HCT116 (cell line): Measurements from ENCODE around the gene TTL. TPM values are rescaled to one million over a fixed set of nuclear protein-coding genes. Genes with fewer than 3 reads are reported as not detected.

Experiments used
- ATAC-seq: fragments of 200-7000 bp; cut with Tn5 transposase; 2 replicates; pipeline ENCODE4 v1.9.1; 2020; ENCODE audit warnings: mild to moderate bottlenecking, moderate library complexity
- BruUV-seq: library from RNA; stranded (reverse); fragments of 400-500 nt; replicated peaks from 2 replicates; lab custom pipeline; 2021; lab: Mats Ljungman, UMichigan
- CTCF ChIA-PET: fragments of 300-600 bp; sonication (Branson Sonifier 250); formaldehyde crosslinking; loops from one replicate; lab custom pipeline; 2021; ENCODE audit warnings: antibody characterized with exemption; lab: Charles Lee
- POLR2A ChIA-PET: fragments of 300-600, 350-600 bp; sonication (Branson Sonifier 250); formaldehyde crosslinking; loops from one replicate; lab custom pipeline; 2021; ENCODE audit warnings: antibody characterized with exemption; lab: Charles Lee
- RAD21 ChIA-PET, 2 experiments: fragments of 300-600 bp; sonication (Branson Sonifier 250); formaldehyde crosslinking; loops; one replicate each; lab custom pipeline; 2023; ENCODE audit warnings: low total read pairs in 2 of 2; ENCODE audit not compliant: uncharacterized antibody in 2 of 2, unreplicated experiment in 2 of 2, low non-redundant PET in 1 of 2; lab: Charles Lee
- DNase-seq: peaks from one replicate; pipeline ENCODE4 v3.0.0-alpha.2; 2010; ENCODE audit warnings: low read depth, low spot score
- H2AFZ ChIP-seq: fragments of 200-600 bp; shearing (Covaris generic), sonication (generic); 2 replicates; pipeline ENCODE4 v1.6.1; 2017; ENCODE audit warnings: low read depth, mixed run types, mixed read lengths, antibody characterized with exemption, low read length; ENCODE audit not compliant: poor library complexity, severe bottlenecking
- H3K27ac ChIP-seq: 2 replicates; pipeline ENCODE4 v1.5.1; 2012; ENCODE audit warnings: low read depth, low read length
- H3K27me3 ChIP-seq: fragments of 200-600 bp; sonication (generic); 2 replicates; pipeline ENCODE4 v1.6.1; 2016; ENCODE audit warnings: mixed run types, low read length, mixed read lengths; ENCODE audit not compliant: insufficient read depth
- H3K36me3 ChIP-seq, 2 experiments: fragments of 200-500 bp in 1 of 2; fragments of 200-600 bp in 1 of 2; sonication (Bioruptor generic) in 1 of 2; sonication (generic) in 1 of 2; 2 replicates each; pipeline versions ENCODE4 v1.5.1 to v1.6.1; 2014 to 2016; ENCODE audit warnings: low read length in 2 of 2, inconsistent platforms in 1 of 2, mixed read lengths in 1 of 2, mixed run types in 1 of 2; ENCODE audit not compliant: insufficient read depth in 2 of 2, control insufficient read depth in 1 of 2
- H3K4me1 ChIP-seq, 2 experiments: fragments of 200-600 bp in 1 of 2; sonication (generic) in 1 of 2; 2 replicates each; pipeline versions ENCODE4 v1.5.1 to v1.6.1; 2012 to 2017; ENCODE audit warnings: low read length in 2 of 2, inconsistent platforms in 1 of 2, mild to moderate bottlenecking in 1 of 2, mixed read lengths in 1 of 2, mixed run types in 1 of 2, moderate library complexity in 1 of 2; ENCODE audit not compliant: insufficient read depth in 2 of 2, control insufficient read depth in 1 of 2
- H3K4me2 ChIP-seq: fragments of 200-600 bp; sonication (generic); 2 replicates; pipeline ENCODE4 v1.6.1; 2017; ENCODE audit warnings: mixed run types, low read length, mixed read lengths
- H3K4me3 ChIP-seq, 2 experiments: fragments of 200-600 bp in 1 of 2; sonication (generic) in 1 of 2; replicated peaks in 1 of 2; 2 replicates each; pipeline ENCODE4 v1.5.1; 2011 to 2016; ENCODE audit warnings: low read length in 2 of 2, control low read depth in 1 of 2, low read depth in 1 of 2, mild to moderate bottlenecking in 1 of 2, mixed read lengths in 1 of 2, mixed run types in 1 of 2
- H3K79me2 ChIP-seq: fragments of 200-600 bp; sonication (generic); 2 replicates; pipeline ENCODE4 v1.6.1; 2017; ENCODE audit warnings: mild to moderate bottlenecking, mixed run types, low read length, moderate library complexity, mixed read lengths; ENCODE audit not compliant: insufficient read depth
- H3K9ac ChIP-seq: fragments of 200-600 bp; sonication (generic); 2 replicates; pipeline ENCODE4 v1.6.1; 2016; ENCODE audit warnings: low read length, mixed read lengths
- H3K9me2 ChIP-seq: fragments of 200-600 bp; sonication (generic), shearing (Covaris generic); 2 replicates; pipeline ENCODE4 v1.6.1; 2017; ENCODE audit warnings: mixed run types, mild to moderate bottlenecking, moderate library complexity; ENCODE audit not compliant: insufficient read depth
- H3K9me3 ChIP-seq, 2 experiments: fragments of 200-500 bp in 1 of 2; fragments of 200-600 bp in 1 of 2; sonication (Bioruptor generic) in 1 of 2; sonication (generic) in 1 of 2; 2 replicates each; pipeline ENCODE4 v1.6.1; 2014 to 2017; ENCODE audit warnings: low read length in 2 of 2, mixed read lengths in 2 of 2, inconsistent platforms in 1 of 2, low read depth in 1 of 2, mild to moderate bottlenecking in 1 of 2, mixed run types in 1 of 2, moderate library complexity in 1 of 2; ENCODE audit not compliant: control insufficient read depth in 1 of 2, insufficient read depth in 1 of 2
- H4K20me1 ChIP-seq: fragments of 200-600 bp; sonication (generic), shearing (Covaris generic); 2 replicates; pipeline ENCODE4 v1.6.1; 2017; ENCODE audit warnings: mixed run types, mild to moderate bottlenecking, moderate library complexity; ENCODE audit not compliant: insufficient read depth
- CEBPB ChIP-seq: IDR thresholded peaks from 2 replicates; pipeline ENCODE4 v1.6.1; 2012; ENCODE audit warnings: low read depth
- EGR1 ChIP-seq: IDR thresholded peaks from 2 replicates; pipeline ENCODE4 v1.6.1; 2012; ENCODE audit warnings: low read depth
- ELF1 ChIP-seq: IDR thresholded peaks from 2 replicates; pipeline ENCODE4 v1.6.1; 2012; ENCODE audit warnings: low read depth, borderline replicate concordance
- EZH2 ChIP-seq: fragments of 200-600 bp; sonication (generic); IDR thresholded peaks from 2 replicates; pipeline ENCODE4 v1.6.1; 2017; ENCODE audit warnings: antibody characterized with exemption, mixed run types
- EZH2phosphoT487 ChIP-seq: fragments of 200-600 bp; IDR thresholded peaks from 2 replicates; pipeline ENCODE4 v1.6.1; 2018; ENCODE audit warnings: antibody characterized with exemption, borderline replicate concordance
- FOSL1 ChIP-seq: IDR thresholded peaks from 2 replicates; pipeline ENCODE4 v1.6.1; 2012; ENCODE audit warnings: low read depth
- JUND ChIP-seq: IDR thresholded peaks from 2 replicates; pipeline ENCODE4 v1.6.1; 2012
- MAX ChIP-seq: IDR thresholded peaks from 2 replicates; pipeline ENCODE4 v1.6.1; 2012
- RAD21 ChIP-seq: IDR thresholded peaks from 2 replicates; pipeline ENCODE4 v1.6.1; 2012; ENCODE audit warnings: low read depth, mild to moderate bottlenecking
- SIN3A ChIP-seq: IDR thresholded peaks from 2 replicates; pipeline ENCODE4 v1.6.1; 2012; ENCODE audit warnings: low read depth
- SP1 ChIP-seq: IDR thresholded peaks from 2 replicates; pipeline ENCODE4 v1.6.1; 2012; ENCODE audit warnings: low read depth
- SRF ChIP-seq: IDR thresholded peaks from 2 replicates; pipeline ENCODE4 v1.6.1; 2012; ENCODE audit warnings: low read depth
- TCF7L2 ChIP-seq: IDR thresholded peaks from 2 replicates; pipeline ENCODE4 v1.7.0; 2011; ENCODE audit warnings: borderline replicate concordance, inconsistent platforms; ENCODE audit not compliant: insufficient read depth, insufficient read length; ENCODE audit errors: extremely low read depth
- YY1 ChIP-seq: IDR thresholded peaks from 2 replicates; pipeline ENCODE4 v1.6.1; 2011; ENCODE audit warnings: low read length, low read depth, moderate library complexity, mild to moderate bottlenecking; ENCODE audit not compliant: insufficient replicate concordance; ENCODE audit errors: extremely low read depth
- intact Hi-C: fragments of 100-400 bp; cut with micrococcal nuclease; formaldehyde crosslinking; loops from 2 replicates; pipeline ENCODE4 v1.10.0; 2022
- total RNA-seq: library from RNA; stranded (reverse); gene quantifications from one replicate; pipeline ENCODE4 v1.2.1, GENCODE V29; 2021; ENCODE audit not compliant: unreplicated experiment
- TF ChIP-seq, protein P1 (sequence below), 3 experiments: fragments of 200-600 bp in 1 of 3; sonication (generic) in 1 of 3; IDR thresholded peaks in 2 of 3; conservative IDR thresholded peaks in 1 of 3; 2 replicates each; pipeline ENCODE4 v1.5.1; 2012 to 2017; ENCODE audit warnings: low read depth in 2 of 3, low read length in 2 of 3, antibody characterized with exemption in 1 of 3, borderline replicate concordance in 1 of 3, control low read depth in 1 of 3, mild to moderate bottlenecking in 1 of 3, mixed read lengths in 1 of 3, mixed run types in 1 of 3, moderate library complexity in 1 of 3; ENCODE audit not compliant: insufficient read depth in 1 of 3
- TF ChIP-seq, protein P2 (sequence below): IDR thresholded peaks from 2 replicates; pipeline ENCODE4 v1.6.1; 2011; ENCODE audit warnings: mild to moderate bottlenecking, low read length, moderate library complexity; ENCODE audit not compliant: insufficient replicate concordance; ENCODE audit errors: extremely low read depth

The TTL gene
- total RNA-seq, 1 experiment from 2014 or later: 58.7 TPM

GRCh38 chr2:112472547-112473263 lies 9.3 kb upstream of the TTL start (continued):
- TF ChIP-seq, protein P1, sequence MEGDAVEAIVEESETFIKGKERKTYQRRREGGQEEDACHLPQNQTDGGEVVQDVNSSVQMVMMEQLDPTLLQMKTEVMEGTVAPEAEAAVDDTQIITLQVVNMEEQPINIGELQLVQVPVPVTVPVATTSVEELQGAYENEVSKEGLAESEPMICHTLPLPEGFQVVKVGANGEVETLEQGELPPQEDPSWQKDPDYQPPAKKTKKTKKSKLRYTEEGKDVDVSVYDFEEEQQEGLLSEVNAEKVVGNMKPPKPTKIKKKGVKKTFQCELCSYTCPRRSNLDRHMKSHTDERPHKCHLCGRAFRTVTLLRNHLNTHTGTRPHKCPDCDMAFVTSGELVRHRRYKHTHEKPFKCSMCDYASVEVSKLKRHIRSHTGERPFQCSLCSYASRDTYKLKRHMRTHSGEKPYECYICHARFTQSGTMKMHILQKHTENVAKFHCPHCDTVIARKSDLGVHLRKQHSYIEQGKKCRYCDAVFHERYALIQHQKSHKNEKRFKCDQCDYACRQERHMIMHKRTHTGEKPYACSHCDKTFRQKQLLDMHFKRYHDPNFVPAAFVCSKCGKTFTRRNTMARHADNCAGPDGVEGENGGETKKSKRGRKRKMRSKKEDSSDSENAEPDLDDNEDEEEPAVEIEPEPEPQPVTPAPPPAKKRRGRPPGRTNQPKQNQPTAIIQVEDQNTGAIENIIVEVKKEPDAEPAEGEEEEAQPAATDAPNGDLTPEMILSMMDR (IDR thresholded peaks at IDR 0.05 in 2 of 3, conservative IDR thresholded peaks at IDR 0.05 in 1 of 3; ENCODE audit: borderline replicate concordance in 1 of 3, insufficient read depth in 1 of 3, low read depth in 2 of 3, low read length in 2 of 3): no peak

GRCh38 chr2:112474844-112475486 lies 7.0 kb upstream of the TTL start:
- Histone ChIP-seq H3K9ac (no peak overlapping the region), H3K36me3 (no peaks in the 10 kb centered on the region), H3K27me3 (no peaks in the 10 kb centered on the region), H3K4me1 (no peaks in the 10 kb centered on the region), H3K27ac (no peak overlapping the region), H3K9me2 (no peaks in the 10 kb centered on the region), H4K20me1 (no peaks in the 10 kb centered on the region), H3K9me3 (no peaks in the 10 kb centered on the region), H2AFZ (no peak overlapping the region)
- ChIA-PET RAD21 (no interaction called here), CTCF (no interaction called here), POLR2A (no interaction called here)
- no peak for ATAC-seq
- intact Hi-C loops: no loop called here
- TF ChIP-seq EZH2 (no peak), JUND (no peak), ELF1 (no peak), SIN3A (no peak), RAD21 (no peak), SRF (no peak), MAX (no peak), SP1 (no peak), YY1 (no peak), CEBPB (no peak), EGR1 (no peak), FOSL1 (no peak), TCF7L2 (no peak), EZH2phosphoT487 (no peak)
- TF ChIP-seq, protein P1 (IDR thresholded peaks at IDR 0.05 in 2 of 3, conservative IDR thresholded peaks at IDR 0.05 in 1 of 3; ENCODE audit: borderline replicate concordance in 1 of 3, insufficient read depth in 1 of 3, low read depth in 2 of 3, low read length in 2 of 3): no peak
- TF ChIP-seq, protein P2, sequence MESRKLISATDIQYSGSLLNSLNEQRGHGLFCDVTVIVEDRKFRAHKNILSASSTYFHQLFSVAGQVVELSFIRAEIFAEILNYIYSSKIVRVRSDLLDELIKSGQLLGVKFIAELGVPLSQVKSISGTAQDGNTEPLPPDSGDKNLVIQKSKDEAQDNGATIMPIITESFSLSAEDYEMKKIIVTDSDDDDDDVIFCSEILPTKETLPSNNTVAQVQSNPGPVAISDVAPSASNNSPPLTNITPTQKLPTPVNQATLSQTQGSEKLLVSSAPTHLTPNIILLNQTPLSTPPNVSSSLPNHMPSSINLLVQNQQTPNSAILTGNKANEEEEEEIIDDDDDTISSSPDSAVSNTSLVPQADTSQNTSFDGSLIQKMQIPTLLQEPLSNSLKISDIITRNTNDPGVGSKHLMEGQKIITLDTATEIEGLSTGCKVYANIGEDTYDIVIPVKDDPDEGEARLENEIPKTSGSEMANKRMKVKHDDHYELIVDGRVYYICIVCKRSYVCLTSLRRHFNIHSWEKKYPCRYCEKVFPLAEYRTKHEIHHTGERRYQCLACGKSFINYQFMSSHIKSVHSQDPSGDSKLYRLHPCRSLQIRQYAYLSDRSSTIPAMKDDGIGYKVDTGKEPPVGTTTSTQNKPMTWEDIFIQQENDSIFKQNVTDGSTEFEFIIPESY: no peak
- TF ChIP-seq, all 23 proteins: peak for 0
- no TSS peak for BruUV-seq
- Histone ChIP-seq H3K4me3 (no peak overlapping the region), H3K79me2 (no peaks in the 10 kb centered on the region), H3K4me2 (no peak overlapping the region)
- DNase-seq: no peak
